Stimulated activated CD8-positive, alpha-beta memory T cell treated with anti-CD3 and anti-CD28 coated beads, Interleukin-15, amount 100 ng/mL, for 1 hour (primary cell): Measurements from ENCODE around the gene IZUMO3.
"Not testable (repeated sequence)": the region's sequence is repeated elsewhere in the genome, so short reads cannot be mapped to it uniquely, and the experiment has no call there.

ENCODE experiments used
- DNase-seq: peaks from one replicate; pipeline ENCODE4 v3.0.0-alpha.2; 2020; ENCODE audit warnings: low read depth

The IZUMO3 gene

GRCh38 chr9:24545847-24546522, at the start of gene IZUMO3:
TSS of gene IZUMO3 (minus strand) at chr9:24545897. CDS start at chr9:24545649, 248 bp downstream.
- DNase-seq, result no peak

DNA sequence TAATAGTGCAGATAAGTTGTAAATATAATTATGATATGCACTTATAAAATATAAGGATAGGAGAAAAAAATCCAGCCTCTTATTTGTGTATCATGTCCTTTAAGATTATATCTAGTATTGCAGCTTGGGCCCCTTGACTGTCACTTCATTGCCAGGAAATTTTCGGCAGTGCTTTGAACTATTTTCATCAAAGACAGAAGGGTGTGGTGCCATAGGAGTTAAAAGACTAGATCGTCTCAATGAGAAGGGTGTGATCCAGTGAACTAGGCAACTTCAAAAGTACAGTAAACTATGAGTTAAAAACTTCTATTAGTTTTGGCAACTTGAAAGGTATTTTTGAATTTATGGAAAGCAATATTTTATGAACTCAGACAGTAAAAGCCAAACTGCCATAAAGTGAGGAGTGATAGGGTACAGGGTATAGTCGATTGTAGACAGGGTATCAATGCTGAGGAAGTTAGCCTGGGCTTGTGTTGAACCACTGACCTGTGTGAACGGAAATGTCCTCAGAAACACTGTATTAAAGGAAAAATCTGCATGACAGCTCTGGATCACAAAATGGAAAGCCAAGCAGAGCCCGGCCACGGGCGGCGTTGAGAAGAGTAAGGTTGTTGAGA, 48.6 kb upstream of the IZUMO3 start:
- DNase-seq, result no peak

- DNase-seq, result no peak
Measured at GRCh38 chr9:24590432-24590831, 44.7 kb upstream of the IZUMO3 start.

DNA sequence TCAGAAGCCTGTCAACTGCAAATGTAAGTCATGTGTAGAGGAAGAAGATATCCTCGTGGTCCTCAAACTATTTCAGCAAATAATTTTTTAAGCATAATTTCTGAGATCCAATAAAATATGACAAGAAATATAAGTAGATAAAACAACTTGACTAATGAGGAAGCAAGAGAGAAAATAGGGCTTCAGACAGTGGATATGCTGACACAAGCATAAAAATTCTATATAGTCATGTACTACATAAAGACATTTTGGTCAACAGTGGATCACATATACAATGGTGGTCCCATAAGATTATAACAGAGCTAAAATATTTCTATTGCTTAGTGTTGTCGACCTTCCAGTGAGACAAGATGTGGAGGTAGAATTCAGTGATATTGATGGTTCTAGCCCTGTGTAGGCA, 42.2 kb upstream of the IZUMO3 start:
- DNase-seq, result no peak

- no peak for DNase-seq
Measured at GRCh38 chr9:24582146-24583126, 36.7 kb upstream of the IZUMO3 start.

GRCh38 chr9:24580005-24580404, 34.3 kb upstream of the IZUMO3 start:
- not testable (repeated sequence) for DNase-seq

DNA sequence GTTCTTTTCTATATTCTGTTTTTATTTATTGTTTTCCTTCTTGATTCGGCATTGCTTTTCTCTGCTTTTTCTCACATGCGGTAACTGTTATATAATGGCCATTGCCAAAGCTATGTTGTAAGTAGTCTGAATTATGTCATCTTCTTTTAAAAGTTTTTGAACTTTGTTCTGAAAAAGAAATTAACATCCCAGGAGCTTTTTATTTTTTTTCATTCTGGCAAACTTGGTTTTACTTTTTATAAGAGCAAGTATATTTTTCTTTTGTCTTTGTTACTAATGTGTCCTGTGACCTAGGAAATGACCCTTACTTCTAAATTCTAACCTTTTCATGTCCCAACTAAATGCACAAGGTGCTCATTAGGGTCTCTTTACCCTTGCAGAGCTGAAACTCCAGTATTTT, 26.7 kb upstream of the IZUMO3 start:
- DNase-seq, result no peak

- DNase-seq, result no peak
Measured at GRCh38 chr9:24561957-24562356, 16.3 kb upstream of the IZUMO3 start.

- no peak for DNase-seq
Measured at GRCh38 chr9:24553183-24553552, 7.5 kb upstream of the IZUMO3 start.

GRCh38 chr9:24552526-24553182, 7.0 kb upstream of the IZUMO3 start:
- DNase-seq, result no peak

GRCh38 chr9:24545285-24545684, 412 bp downstream of the IZUMO3 start:
- DNase-seq, result no peak

GRCh38 chr9:24518545-24518944, 27.2 kb downstream of the IZUMO3 start:
- no peak for DNase-seq

DNA sequence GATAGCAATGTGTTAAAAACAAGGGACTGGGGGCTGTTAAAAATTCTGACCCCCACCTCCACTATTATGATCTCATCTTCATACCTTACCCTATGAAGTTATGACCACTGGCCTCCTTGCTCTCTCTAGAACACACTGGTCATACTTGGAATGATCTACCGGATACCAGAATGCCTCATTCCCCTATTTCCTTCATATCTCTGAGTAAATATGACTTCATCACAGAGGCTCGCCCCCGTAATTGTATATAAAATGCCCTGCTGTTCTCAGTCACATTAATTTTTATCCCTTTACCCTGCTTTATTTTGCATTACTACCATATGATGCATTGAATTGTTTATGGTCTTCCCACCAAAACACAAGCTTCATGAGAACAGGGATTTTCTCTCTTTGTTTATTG, 29.2 kb downstream of the IZUMO3 start:
- DNase-seq, result no peak

GRCh38 chr9:24509850-24510249, 35.8 kb downstream of the IZUMO3 start:
- no peak for DNase-seq

GRCh38 chr9:24504521-24504920, 41.2 kb downstream of the IZUMO3 start:
- DNase-seq, result no peak

DNA sequence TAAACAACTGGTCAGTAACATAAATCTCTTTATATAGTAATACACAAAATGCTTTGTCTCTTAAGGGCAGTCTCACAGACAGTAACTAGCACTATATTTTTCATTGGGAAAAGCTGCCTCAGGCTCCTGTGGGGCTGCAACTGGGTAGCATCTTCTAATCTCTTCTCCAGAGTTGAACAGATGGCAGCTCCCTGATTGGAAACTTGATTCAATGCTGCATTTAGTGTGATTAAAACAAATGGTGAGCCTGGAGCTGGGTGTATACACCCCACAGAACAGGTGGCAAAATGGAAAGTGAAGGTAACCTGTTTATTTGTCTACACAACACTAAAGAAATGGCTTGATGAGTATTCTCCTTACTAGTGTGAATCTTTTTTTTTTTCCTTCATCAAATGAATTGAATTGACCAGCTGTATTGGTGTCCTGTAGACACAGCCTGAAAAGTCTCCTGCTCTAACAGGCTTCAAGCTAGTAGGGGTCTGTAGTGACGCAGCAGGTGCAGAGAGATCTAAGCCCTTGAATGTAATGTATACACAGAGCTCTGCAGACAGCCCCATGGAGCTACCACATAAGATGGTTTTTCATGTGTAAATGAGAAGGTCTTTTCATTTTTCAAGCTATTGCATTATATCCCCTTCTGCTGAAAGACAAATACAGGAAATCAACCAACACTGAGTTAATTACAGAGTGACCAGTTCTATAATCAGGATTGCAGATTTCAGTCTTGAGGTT, 43.3 kb downstream of the IZUMO3 start:
- no peak for DNase-seq

GRCh38 chr9:24500761-24501160, 44.9 kb downstream of the IZUMO3 start:
- no peak for DNase-seq

DNA sequence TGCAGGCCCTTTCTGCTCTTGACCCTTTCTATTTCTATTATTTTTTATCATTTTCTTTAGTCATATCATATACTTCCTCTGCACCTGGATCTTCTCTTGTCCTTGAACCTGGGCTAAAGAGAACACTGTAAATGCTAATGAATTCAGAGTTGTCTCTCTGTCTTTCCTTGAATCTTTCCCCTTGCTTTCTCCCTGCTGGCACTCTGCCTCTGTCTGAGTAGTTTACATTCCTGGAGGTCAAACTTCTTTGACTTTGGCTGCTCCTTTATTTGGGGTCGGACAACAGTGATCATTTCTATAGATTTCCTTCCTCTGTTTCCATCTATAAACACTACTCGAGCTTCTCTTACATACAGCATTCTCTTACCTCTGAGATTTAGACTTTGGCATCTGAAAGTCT, 47.1 kb downstream of the IZUMO3 start:
- no peak for DNase-seq

- DNase-seq, result no peak
Measured at GRCh38 chr9:24497671-24498070, 48.0 kb downstream of the IZUMO3 start.
